HG03196 (cell line): Measurements from ENCODE around the gene DTNA.
"Not testable (repeated sequence)": the region's sequence is repeated elsewhere in the genome, so short reads cannot be mapped to it uniquely, and the experiment has no call there.

Experiments
- ATAC-seq: cut with Tn5 transposase; IDR thresholded peaks from one replicate; pipeline ENCODE4 v1.9.1; 2021; ENCODE audit not compliant: unreplicated experiment

DTNA gene

GRCh38 chr18:34709750-34710441, at the start of gene DTNA:
Gene DTNA, plus strand, starts transcription at chr18:34710298. Its CDS starts 45,679 bp downstream, at chr18:34755977.
- no peak for ATAC-seq

- ATAC-seq = no peak
Measured at GRCh38 chr18:34660572-34660971, 49.5 kb upstream of the DTNA start.

DNA sequence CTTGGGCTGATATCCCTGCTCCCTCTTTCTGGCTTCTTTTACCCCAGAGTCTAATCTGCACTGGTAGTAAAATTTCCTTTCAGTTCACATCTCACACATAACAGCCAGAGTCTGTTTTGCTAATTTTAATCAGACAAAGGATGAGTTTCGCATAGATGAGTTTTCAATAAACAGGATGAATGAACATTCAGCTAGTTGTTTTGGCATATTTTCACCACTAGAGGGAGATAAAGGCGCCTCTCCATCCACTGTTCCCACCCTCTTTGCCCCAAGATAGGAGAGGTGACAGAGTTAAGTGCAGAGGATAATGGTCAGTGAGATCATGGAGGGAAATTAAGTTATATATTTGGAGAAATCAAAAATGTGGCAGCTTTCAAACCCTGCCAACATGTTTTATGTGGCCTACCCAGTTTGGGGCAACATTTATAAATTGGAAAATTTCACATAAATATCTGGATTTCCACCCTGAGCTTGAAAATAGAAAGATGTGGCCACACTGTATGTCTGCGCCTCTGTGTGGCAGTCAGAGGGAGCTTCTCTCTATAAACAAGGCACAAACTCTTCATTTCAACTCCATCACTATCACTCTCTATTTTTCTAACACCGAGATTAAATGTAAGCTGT, 48.5 kb upstream of the DTNA start:
- ATAC-seq = no peak

GRCh38 chr18:34676816-34677574, 33.1 kb upstream of the DTNA start:
- ATAC-seq = no peak

DNA sequence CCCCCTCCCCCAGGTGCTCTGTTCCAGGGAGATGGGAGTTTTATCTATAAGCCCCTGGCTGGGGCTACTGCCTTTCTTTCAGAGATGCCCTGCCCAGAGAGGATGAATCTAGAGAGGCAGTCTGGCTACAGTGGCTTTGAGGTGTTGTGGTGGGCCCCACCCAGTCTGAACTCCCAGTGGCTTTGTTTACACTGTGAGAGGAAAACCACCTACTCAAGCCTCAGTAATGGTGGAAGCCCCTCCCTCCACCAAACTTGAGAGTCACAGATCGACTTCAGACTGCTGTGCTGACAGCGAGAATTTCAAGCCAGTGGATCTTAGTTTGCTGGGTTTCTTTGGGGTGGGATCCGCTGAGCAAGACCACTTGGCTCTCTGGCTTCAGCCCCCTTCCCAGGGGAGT, 20.3 kb upstream of the DTNA start:
- not testable (repeated sequence) for ATAC-seq

GRCh38 chr18:34691614-34692013, 18.5 kb upstream of the DTNA start:
- ATAC-seq = no peak

GRCh38 chr18:34694591-34695165, 15.4 kb upstream of the DTNA start:
- no peak for ATAC-seq

DNA sequence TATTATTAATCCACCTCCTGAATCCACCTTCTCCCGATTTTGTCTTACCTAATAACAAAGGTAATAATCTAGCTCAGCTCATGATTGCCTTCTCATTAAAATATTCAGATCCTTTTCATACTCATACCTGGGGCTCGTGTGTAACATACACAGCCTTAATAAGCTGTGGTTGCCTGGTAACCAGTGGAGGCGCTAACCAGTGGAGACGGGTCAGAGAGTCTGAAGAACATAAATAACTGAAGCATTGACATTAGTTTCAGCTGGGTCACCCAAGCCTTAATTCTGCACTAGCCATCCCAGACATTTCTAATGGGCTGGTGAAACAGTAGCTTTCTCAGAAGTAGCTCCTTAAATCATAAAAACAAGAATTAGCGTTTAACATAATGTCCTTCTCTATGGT, 14.8 kb upstream of the DTNA start:
- ATAC-seq = no peak

- ATAC-seq = no peak
Measured at GRCh38 chr18:34696671-34697070, 13.4 kb upstream of the DTNA start.

GRCh38 chr18:34697233-34697632, 12.9 kb upstream of the DTNA start:
- ATAC-seq = no peak

DNA sequence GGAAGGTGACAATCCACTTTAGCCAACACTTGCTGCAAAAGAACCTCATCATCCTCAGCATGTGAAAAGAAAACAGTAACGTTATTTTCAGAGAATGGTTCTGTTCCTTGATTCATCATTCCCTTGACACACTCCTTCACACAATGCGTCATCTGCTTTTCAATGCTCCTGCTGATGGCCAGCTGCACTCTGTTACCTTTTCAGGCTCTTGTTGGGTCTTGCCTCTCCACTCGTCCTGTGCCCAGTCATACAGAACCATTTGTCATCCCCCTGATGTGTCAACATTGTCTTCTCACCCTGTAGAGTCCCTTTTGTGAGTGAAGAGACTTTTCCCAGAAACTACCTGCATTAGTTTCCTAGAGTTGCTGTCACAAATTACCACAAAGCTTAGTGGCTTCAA, 12.2 kb upstream of the DTNA start:
- no peak for ATAC-seq

DNA sequence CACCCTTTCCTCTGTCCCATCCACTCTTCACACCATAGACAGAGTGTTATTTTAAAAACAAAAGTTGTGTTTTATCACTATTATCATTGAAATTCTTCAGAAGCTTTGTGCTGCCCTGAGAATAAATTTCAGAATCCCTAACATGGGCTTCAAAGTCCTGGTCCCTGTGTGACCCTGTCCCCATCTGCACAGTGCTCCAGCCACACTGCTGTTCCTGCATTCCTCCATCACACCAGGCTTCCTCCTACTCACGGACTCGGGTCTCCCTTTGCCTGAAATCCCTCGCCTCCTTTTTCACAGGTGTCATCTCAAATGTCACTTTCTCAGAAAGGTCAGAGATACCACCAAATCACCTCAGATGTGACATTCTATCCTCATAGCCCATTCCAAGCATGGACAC, 8.2 kb upstream of the DTNA start:
- no peak for ATAC-seq

- ATAC-seq = no peak
Measured at GRCh38 chr18:34702814-34703213, 7.3 kb upstream of the DTNA start.

- no peak for ATAC-seq
Measured at GRCh38 chr18:34704074-34704473, 6.0 kb upstream of the DTNA start.

GRCh38 chr18:34704823-34705222, 5.3 kb upstream of the DTNA start:
- ATAC-seq = no peak

GRCh38 chr18:34707670-34708069, 2.4 kb upstream of the DTNA start:
- no peak for ATAC-seq

DNA sequence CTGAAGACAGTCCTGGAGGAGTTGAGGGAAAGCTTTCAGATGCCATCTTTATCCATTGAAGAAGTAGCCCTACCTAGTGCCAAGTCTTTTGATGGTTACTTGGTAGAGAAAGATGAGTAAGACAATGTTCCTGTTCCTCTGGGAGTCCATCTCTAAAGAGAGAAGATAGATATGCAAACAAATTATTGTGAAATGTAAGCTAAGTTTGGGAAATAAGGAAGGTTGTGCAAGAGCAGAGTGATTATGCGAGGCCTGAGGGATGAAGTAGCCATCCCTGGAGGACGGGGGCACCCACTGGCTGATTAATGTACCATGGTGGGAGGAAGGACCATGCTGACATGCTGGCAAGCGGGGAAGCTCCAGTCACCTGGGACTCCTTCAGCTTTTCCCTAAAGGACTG, 994 bp upstream of the DTNA start:
- no peak for ATAC-seq

DNA sequence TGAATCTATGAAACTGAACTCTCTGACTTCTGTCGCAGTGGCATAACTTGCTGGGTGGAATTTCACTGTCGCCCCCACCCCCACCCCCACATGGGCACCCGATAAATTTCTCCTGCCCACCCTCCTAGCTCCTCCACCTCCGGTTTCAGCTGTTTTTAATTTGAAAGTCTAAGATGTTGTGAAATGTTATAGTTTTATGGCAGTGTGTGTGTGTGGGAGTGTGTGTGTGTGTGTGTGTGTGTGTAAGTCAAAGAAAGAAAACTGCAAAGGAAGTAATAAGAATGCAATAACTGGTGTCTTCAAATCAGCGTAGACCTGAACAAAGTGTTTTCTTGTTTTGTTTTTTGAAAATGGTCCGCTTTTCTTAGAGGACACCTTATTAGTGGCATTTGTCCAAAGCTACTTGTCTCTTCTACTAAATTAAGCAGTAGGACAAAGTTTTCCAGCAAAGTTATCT, 388 bp downstream of the DTNA start:
- ATAC-seq = no peak

GRCh38 chr18:34710934-34711333, 836 bp downstream of the DTNA start:
- no peak for ATAC-seq

DNA sequence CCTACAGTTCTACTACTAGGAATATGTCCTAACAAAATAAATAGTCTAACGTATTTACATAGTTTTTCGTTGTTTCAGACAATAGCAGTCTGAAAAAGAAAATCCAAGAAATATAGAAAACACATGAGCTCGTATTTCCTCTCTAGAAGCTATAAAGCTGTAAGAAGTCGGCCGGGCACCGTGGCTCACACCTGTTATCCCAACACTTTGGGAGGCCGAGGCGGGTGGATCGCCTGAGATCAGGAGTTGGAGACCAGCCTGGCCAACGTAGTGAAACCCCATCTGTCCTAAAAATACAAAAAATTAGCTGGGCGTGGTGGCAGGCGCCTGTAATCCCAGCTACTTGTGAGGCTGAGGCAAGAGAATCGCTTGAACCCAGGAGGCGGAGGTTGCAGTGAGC, 6.0 kb downstream of the DTNA start:
- not testable (repeated sequence) for ATAC-seq

DNA sequence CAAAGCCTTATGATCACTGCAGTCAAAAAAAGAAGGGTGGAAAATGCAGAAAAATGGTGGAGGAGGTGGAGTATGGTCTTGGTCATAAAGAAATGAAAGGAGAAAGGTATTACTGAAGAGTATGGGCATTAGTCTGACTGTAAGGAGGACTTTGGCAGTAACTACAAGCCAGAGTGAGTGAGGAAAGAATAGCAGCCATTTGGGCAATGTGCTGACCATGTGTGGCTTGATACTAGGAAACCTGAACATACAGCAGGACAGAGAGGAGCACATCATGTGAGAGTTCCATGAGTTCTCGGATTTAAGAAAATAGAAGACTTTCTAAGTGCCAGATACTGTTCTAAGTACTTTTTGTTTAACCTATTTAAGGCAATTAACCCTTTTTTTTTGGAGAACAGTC, 8.5 kb downstream of the DTNA start:
- ATAC-seq = no peak

GRCh38 chr18:34720220-34720619, 10.1 kb downstream of the DTNA start:
- ATAC-seq = no peak
